ENCODE data around the gene PRKCB. TPM values are rescaled to one million over a fixed set of nuclear protein-coding genes. Genes with fewer than 3 reads are reported as not detected.

The PRKCB gene
- total RNA-seq, 2 donors from 2014 or later, result 2.9 to 28.6 TPM

DNA sequence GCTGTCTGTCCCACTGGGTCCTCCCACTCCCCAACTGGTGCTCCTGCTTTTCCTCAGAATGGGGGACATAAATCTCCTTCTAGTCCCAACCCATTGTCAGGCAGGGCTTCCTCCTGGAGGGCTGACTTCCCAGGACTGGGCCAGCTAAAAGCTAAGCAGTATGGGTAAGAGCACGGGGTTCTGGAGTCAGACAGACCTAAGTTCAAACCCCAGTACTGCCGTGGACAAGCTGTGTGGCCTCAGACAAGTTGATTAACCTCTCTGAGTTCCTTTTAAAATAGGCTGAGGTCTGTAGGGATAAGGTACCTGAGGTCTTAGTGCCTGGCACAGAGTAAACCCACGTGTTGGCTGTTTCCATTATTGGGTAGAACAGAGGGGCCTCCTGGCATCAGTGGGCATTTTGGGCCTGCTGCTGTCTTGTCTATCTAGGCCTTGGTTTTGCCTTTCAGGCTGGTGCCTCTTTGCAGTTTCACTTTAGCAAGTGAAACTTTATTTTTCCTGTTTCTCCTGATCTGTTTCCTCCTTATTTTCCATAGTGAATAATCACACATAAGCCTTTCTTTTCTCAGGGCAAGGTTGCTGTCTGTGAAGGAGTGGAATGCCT lies 114.6 kb downstream of the PRKCB start:
- WGBS, result 73% methylated on average over 3 of the region's 3 CpGs
- no peaks in the 10 kb centered on the region for H3K4me1 ChIP-seq (replicated peaks)
- H3K27ac ChIP-seq, result no peak overlapping the region
- H3K27me3 ChIP-seq (replicated peaks; ENCODE audit: insufficient read depth), result no peaks in the 10 kb centered on the region
- intact Hi-C loops (cut with DNase I), result no loop called here
- TF ChIP-seq POLR2A (IDR thresholded peaks at IDR 0.05) (no peak), CTCF (IDR thresholded peaks at IDR 0.05) (no peak), POLR2AphosphoS5 (IDR thresholded peaks at IDR 0.05) (no peak)
- no peaks in the 10 kb centered on the region for H3K36me3 ChIP-seq
- no peak for DNase-seq (ENCODE audit: low spot score)
- no peaks in the 10 kb centered on the region for H3K9me3 ChIP-seq
- H3K4me3 ChIP-seq, result no peak overlapping the region

- no peak overlapping the region for H3K4me3 ChIP-seq
- no peaks in the 10 kb centered on the region for H3K9me3 ChIP-seq
- H3K36me3 ChIP-seq, result no peaks in the 10 kb centered on the region
- H3K27ac ChIP-seq, result no peak overlapping the region
- H3K27me3 ChIP-seq (replicated peaks; ENCODE audit: insufficient read depth), result no peaks in the 10 kb centered on the region
- DNase-seq (ENCODE audit: low spot score), result no peak
- no peaks in the 10 kb centered on the region for H3K4me1 ChIP-seq (replicated peaks)
- TF ChIP-seq CTCF (IDR thresholded peaks at IDR 0.05) (no peak), POLR2AphosphoS5 (IDR thresholded peaks at IDR 0.05) (no peak), POLR2A (IDR thresholded peaks at IDR 0.05) (no peak)
- intact Hi-C loops (cut with DNase I), result no loop called here
- WGBS, result 69% methylated on average over 7 of the region's 7 CpGs
Measured at GRCh38 chr16:23950898-23951297, 115.1 kb downstream of the PRKCB start.

DNA sequence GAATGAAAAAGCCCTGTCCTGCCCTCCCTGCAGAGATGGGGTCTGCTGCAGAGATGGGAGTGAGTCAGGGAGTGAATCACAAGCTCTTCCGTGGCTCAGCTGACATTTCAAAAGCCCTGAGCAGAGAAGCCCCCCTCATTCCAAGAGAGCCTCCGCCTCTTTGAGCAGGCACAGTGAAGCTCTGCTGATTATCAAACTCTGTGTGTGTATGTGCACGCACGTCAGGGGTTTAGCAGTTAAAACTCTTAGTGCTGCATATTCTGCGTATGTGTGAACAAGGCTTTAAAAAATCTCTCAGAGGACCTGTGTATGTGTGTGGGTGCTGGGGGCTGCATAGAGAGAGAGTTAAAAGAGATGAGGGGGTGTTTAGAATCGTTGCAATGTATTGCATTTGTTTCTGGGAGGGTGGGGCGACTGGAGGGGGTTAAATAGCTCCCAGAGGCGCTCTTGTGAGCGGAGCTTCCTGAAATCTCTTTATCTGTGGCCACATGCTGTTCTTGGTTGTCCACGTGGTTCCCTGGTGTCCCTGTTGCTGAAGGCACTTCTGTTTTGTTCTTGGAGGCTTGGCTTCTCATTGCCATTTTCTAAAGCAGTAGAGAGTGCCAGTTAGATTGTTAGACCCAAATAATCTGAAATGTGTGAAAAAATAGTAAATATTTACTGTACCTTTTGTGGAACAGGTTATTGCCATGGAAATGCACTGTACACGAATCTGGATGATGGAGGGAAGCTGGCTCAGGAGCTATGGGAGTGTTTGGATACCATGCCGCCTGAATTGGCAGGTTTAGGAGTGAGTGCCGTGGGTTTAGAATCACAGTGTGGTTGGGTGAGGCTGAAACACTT lies 116.6 kb downstream of the PRKCB start:
- Histone ChIP-seq H3K27me3 (replicated peaks; ENCODE audit: insufficient read depth) (no peaks in the 10 kb centered on the region), H3K27ac (no peak overlapping the region)
- no peak for DNase-seq (ENCODE audit: low spot score)

GRCh38 chr16:23952971-23953300 lies 117.2 kb downstream of the PRKCB start:
- WGBS, result 79% methylated on average over 5 of the region's 5 CpGs
- H3K4me1 ChIP-seq (replicated peaks), result no peaks in the 10 kb centered on the region
- no peak overlapping the region for H3K27ac ChIP-seq
- no peaks in the 10 kb centered on the region for H3K9me3 ChIP-seq
- DNase-seq (ENCODE audit: low spot score), result no peak
- H3K4me3 ChIP-seq, result no peak overlapping the region
- no peaks in the 10 kb centered on the region for H3K36me3 ChIP-seq
- no peaks in the 10 kb centered on the region for H3K27me3 ChIP-seq (replicated peaks; ENCODE audit: insufficient read depth)
- intact Hi-C loops (cut with DNase I), result no loop called here
- TF ChIP-seq CTCF (IDR thresholded peaks at IDR 0.05) (no peak), POLR2A (IDR thresholded peaks at IDR 0.05) (no peak), POLR2AphosphoS5 (IDR thresholded peaks at IDR 0.05) (no peak)

More for the DNA sequence above, 116.6 kb downstream of the PRKCB start:
- TF ChIP-seq POLR2A (IDR thresholded peaks at IDR 0.05) (no peak), POLR2AphosphoS5 (IDR thresholded peaks at IDR 0.05) (no peak), CTCF (IDR thresholded peaks at IDR 0.05) (no peak)
- 17% methylated on average over 13 of the region's 13 CpGs for WGBS
- no peaks in the 10 kb centered on the region for H3K9me3 ChIP-seq
- H3K4me3 ChIP-seq, result no peak overlapping the region
- intact Hi-C loops (cut with DNase I), result no loop called here
- H3K36me3 ChIP-seq, result no peaks in the 10 kb centered on the region
- H3K4me1 ChIP-seq (replicated peaks), result no peaks in the 10 kb centered on the region

- intact Hi-C loops (cut with DNase I), result no loop called here
- no peak for TF ChIP-seq CTCF (IDR thresholded peaks at IDR 0.05)
- no peak for TF ChIP-seq POLR2A (IDR thresholded peaks at IDR 0.05)
- no peak for TF ChIP-seq POLR2AphosphoS5 (IDR thresholded peaks at IDR 0.05)
- H3K36me3 ChIP-seq, result no peaks in the 10 kb centered on the region
- H3K4me1 ChIP-seq (replicated peaks), result no peaks in the 10 kb centered on the region
- 92% methylated on average over 2 of the region's 2 CpGs for WGBS
- no peaks in the 10 kb centered on the region for H3K27me3 ChIP-seq (replicated peaks; ENCODE audit: insufficient read depth)
- H3K4me3 ChIP-seq, result no peak overlapping the region
- DNase-seq (ENCODE audit: low spot score), result no peak
- no peak overlapping the region for H3K27ac ChIP-seq
- no peaks in the 10 kb centered on the region for H3K9me3 ChIP-seq
Measured at GRCh38 chr16:23953476-23953875, 117.7 kb downstream of the PRKCB start.
